Epithelial cell of prostate (primary cell): Measurements from ENCODE around the gene FAM89A.

Source experiments
- DNase-seq: peaks from one replicate; pipeline ENCODE4 v3.0.0-alpha.2; 2011; ENCODE audit warnings: low read depth, low spot score
- H3K27ac ChIP-seq: fragments of 450-650 bp; 2 replicates; pipeline ENCODE4 v1.5.1; 2017; ENCODE audit warnings: mild to moderate bottlenecking

Gene FAM89A

DNA sequence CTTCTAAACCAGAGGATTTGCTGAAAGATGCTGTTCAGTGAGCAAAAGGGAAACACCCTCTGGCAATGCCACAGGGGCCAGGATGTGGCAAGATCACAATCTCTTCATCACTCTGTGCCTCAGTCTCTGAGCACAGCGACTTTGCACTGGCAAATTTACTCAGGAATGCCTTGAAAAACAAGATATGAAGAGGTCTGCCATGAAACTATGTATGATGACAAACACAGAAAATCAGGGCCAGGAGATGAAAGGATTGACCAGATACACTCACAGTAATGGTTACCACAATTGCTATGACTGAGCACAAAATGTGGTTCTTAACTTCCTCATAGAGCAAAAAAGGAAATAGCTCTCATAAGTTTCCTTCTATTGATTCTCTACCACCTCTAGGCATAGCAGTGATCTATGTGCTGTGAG is 67.2 kb downstream of the FAM89A start:
- H3K27ac ChIP-seq, result no peak overlapping the region
- DNase-seq, result no peak

DNA sequence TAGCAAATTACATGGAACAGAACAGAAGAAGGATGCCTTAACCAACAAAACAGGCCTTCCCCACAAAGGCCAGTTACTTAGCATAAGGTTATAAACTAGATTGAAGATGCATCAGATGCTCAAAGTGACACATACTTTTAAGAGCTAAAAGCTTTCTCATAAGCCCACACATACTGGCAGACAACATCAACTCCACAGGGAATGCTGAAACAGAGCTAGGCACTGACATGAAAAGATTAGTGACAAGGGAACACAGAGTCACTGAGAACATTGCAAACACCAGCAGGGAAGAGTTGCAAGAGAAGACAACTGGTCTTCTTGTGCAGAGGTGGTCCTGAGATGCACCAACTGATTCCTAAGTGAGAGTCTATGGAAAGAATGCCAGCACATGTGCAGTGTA is 68.3 kb downstream of the FAM89A start:
- no peak for DNase-seq
- H3K27ac ChIP-seq, result no peak overlapping the region

GRCh38 chr1:230970432-230970831 is 69.6 kb downstream of the FAM89A start:
- H3K27ac ChIP-seq, result no peak overlapping the region
- no peak for DNase-seq
